ENCODE results near the gene SLC2A1. TPM values are rescaled to one million over a fixed set of nuclear protein-coding genes. Genes with fewer than 3 reads are reported as not detected.

The SLC2A1 gene
- total RNA-seq, 1 donor from 2014 or later, result 511 TPM

DNA sequence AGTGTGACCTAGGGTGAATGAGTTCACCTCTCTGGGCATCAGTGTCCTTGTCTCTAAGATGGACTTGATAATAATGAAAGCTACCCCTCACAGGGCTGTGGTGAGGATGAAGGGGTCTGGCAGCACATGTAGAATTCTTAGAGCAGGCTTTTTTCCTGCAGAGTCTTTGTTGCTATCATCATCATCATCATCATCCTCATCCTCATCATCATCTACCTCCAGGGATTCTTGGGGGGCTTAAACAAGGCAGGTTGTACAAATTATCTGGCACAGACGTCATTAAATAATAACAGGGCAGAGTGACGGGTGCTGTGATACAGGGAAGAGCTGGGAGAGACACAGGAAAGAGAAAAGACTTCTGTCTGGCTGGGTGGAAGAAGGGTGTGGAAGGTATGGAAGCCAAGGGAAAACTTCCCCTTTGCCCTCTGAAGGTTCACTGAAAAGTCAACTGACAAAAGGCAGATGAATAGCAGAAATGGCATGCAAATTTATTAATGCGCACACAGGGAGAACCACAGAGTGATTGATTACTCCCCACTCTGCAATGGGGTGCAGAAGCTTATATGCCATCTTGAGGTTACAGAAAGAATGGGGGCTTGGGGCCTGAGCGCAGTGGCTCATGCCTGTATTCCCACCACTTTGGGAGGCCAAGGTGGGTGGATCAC lies 17.0 kb upstream of the SLC2A1 start:
- TF ChIP-seq, protein P1, sequence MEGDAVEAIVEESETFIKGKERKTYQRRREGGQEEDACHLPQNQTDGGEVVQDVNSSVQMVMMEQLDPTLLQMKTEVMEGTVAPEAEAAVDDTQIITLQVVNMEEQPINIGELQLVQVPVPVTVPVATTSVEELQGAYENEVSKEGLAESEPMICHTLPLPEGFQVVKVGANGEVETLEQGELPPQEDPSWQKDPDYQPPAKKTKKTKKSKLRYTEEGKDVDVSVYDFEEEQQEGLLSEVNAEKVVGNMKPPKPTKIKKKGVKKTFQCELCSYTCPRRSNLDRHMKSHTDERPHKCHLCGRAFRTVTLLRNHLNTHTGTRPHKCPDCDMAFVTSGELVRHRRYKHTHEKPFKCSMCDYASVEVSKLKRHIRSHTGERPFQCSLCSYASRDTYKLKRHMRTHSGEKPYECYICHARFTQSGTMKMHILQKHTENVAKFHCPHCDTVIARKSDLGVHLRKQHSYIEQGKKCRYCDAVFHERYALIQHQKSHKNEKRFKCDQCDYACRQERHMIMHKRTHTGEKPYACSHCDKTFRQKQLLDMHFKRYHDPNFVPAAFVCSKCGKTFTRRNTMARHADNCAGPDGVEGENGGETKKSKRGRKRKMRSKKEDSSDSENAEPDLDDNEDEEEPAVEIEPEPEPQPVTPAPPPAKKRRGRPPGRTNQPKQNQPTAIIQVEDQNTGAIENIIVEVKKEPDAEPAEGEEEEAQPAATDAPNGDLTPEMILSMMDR (IDR thresholded peaks at IDR 0.05; ENCODE audit: unreplicated experiment), result no peak
- Mint-ChIP-seq H3K27ac (ENCODE audit: unreplicated experiment) (no peak overlapping the region), H3K9me3 (ENCODE audit: unreplicated experiment) (no peaks in the 10 kb centered on the region), H3K27me3 (ENCODE audit: unreplicated experiment) (peaks cover 6% of the 10 kb centered on the region), H3K4me3 (ENCODE audit: unreplicated experiment) (peak overlapping the region; percentile 13), H3K4me1 (ENCODE audit: unreplicated experiment) (peaks cover 36% of the 10 kb centered on the region), H3K36me3 (ENCODE audit: low read depth, unreplicated experiment) (peaks cover 38% of the 10 kb centered on the region)
- DNase-seq (ENCODE audit: low spot score), result no peak

DNA sequence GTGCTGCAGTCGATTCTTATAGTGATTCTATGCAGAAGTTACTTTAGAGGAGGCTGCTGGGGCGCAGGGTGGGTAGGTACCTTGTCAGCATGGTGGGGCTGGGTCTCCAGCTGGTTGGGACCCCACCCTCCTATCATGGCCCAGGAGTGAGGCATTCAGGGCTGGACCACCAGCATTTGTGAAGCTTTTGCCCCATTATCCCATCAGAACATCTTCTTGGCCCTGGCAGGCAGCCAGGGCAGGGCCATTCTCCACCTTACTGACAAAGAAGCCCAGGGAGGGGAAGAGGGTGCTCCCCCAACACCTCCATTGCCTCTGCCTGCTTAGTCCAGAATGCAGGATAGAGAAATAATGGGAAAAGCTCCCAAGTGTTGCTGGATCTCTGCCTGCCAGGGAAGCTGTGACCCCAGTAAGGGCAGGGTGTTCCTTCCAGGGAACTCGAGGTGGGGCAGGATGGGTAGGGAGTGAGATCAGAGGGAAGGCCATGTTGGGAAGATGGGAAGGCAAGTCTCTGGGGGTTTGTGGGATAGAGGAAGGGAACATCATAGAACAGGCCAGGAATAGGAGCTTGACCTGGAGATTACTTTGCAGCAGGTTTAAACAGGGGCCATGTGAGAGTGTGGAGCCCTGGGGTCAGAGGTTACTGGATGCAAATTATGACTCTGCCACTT lies 16.2 kb upstream of the SLC2A1 start:
- peak overlapping the region; percentile 13 for H3K4me3 Mint-ChIP-seq (ENCODE audit: unreplicated experiment)
- H3K27me3 Mint-ChIP-seq (ENCODE audit: unreplicated experiment), result peaks cover 6% of the 10 kb centered on the region
- H3K9me3 Mint-ChIP-seq (ENCODE audit: unreplicated experiment), result no peaks in the 10 kb centered on the region
- peaks cover 36% of the 10 kb centered on the region for H3K36me3 Mint-ChIP-seq (ENCODE audit: low read depth, unreplicated experiment)
- no peak for DNase-seq (ENCODE audit: low spot score)
- peaks cover 31% of the 10 kb centered on the region for H3K4me1 Mint-ChIP-seq (ENCODE audit: unreplicated experiment)
- no peak overlapping the region for H3K27ac Mint-ChIP-seq (ENCODE audit: unreplicated experiment)
- TF ChIP-seq, protein P1 (IDR thresholded peaks at IDR 0.05; ENCODE audit: unreplicated experiment), result no peak

DNA sequence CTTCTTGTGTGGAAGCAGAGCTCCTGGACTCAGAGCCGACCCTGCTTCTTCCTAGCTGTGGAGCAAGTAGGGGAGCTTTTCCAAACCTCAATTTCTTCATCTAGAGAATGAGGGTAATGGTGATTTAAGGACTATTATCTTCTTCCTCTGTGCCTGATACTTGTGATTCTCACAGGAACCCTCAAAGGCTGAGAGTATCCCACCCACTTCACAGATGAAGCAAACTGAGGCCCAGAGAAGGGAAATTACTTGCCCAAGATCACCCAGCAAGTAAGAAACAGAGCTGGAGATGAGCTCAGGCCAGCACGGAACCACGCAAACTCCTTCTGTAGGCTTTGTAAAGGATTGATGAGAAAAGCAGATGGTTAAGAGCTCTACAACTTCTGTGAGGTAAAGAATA lies 15.1 kb upstream of the SLC2A1 start:
- Mint-ChIP-seq H3K9me3 (ENCODE audit: unreplicated experiment) (no peaks in the 10 kb centered on the region), H3K4me1 (ENCODE audit: unreplicated experiment) (peaks cover 24% of the 10 kb centered on the region), H3K36me3 (ENCODE audit: low read depth, unreplicated experiment) (peaks cover 29% of the 10 kb centered on the region), H3K27ac (ENCODE audit: unreplicated experiment) (no peak overlapping the region), H3K27me3 (ENCODE audit: unreplicated experiment) (peaks cover 5% of the 10 kb centered on the region), H3K4me3 (ENCODE audit: unreplicated experiment) (no peak overlapping the region)
- no peak for DNase-seq (ENCODE audit: low spot score)
- TF ChIP-seq, protein P1 (IDR thresholded peaks at IDR 0.05; ENCODE audit: unreplicated experiment), result no peak

DNA sequence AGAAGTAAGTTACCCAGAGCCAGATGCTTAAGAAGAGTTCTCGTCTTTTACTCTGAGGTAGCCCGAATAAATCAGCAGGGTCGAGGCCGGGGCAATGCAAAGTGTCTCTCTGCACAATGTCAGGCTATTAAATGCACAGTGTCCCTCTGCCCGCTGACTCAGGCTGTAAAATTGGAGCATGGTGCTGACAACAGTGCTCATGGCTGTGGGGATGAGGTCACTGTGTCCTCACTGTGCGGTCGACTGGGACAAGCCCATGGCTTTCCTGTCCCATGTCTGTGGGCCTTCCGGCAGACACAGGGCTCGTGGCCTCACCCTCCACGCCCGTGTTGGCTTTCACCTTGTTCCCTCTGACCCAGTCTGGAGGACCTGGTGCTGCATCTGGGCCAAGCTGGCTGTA lies 14.6 kb upstream of the SLC2A1 start:
- H3K4me3 Mint-ChIP-seq (ENCODE audit: unreplicated experiment), result no peak overlapping the region
- no peaks in the 10 kb centered on the region for H3K9me3 Mint-ChIP-seq (ENCODE audit: unreplicated experiment)
- no peak overlapping the region for H3K27ac Mint-ChIP-seq (ENCODE audit: unreplicated experiment)
- peaks cover 4% of the 10 kb centered on the region for H3K27me3 Mint-ChIP-seq (ENCODE audit: unreplicated experiment)
- DNase-seq (ENCODE audit: low spot score), result no peak
- peaks cover 30% of the 10 kb centered on the region for H3K36me3 Mint-ChIP-seq (ENCODE audit: low read depth, unreplicated experiment)
- TF ChIP-seq, protein P1 (IDR thresholded peaks at IDR 0.05; ENCODE audit: unreplicated experiment), result no peak
- peaks cover 19% of the 10 kb centered on the region for H3K4me1 Mint-ChIP-seq (ENCODE audit: unreplicated experiment)

DNA sequence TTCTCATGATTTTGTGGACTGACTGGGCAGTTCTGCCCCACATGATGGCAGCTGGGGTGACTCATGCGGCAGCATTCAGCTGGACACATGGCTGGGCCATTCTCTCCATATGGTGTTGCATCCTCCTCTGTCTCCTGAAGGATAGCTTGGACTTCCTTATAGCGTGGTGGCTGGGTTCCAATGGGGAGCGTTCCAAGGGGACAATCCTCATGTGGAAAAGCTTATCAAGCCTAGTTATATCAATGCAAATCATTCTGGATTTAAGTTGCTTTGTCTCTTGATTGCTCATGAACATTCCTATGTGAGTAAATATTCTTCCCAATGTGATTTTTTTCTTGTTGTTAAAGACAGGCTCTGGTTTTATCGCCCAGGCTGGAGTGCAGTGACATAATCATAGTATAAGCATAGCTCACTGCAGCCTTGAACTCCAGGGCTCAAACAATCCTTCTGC lies 13.2 kb upstream of the SLC2A1 start:
- Mint-ChIP-seq H3K4me3 (ENCODE audit: unreplicated experiment) (no peak overlapping the region), H3K27me3 (ENCODE audit: unreplicated experiment) (peaks cover 4% of the 10 kb centered on the region), H3K27ac (ENCODE audit: unreplicated experiment) (no peak overlapping the region), H3K9me3 (ENCODE audit: unreplicated experiment) (no peaks in the 10 kb centered on the region), H3K4me1 (ENCODE audit: unreplicated experiment) (peaks cover 10% of the 10 kb centered on the region), H3K36me3 (ENCODE audit: low read depth, unreplicated experiment) (peaks cover 27% of the 10 kb centered on the region)
- DNase-seq (ENCODE audit: low spot score), result no peak
- TF ChIP-seq, protein P1 (IDR thresholded peaks at IDR 0.05; ENCODE audit: unreplicated experiment), result no peak

Data from endothelial cell (in vitro differentiated cells).